PC-3 (cell line): Measurements from ENCODE around the gene DOCK4. TPM values are rescaled to one million over a fixed set of nuclear protein-coding genes. Genes with fewer than 3 reads are reported as not detected.
A peak's percentile ranks its signal among the peaks of the same experiment; 100 is the strongest.

Source experiments
- ATAC-seq: fragments of 200-7000 bp; cut with Tn5 transposase; 2 replicates; pipeline ENCODE4 v1.9.1; 2020; ENCODE audit warnings: mild to moderate bottlenecking, moderate library complexity
- BruUV-seq: library from RNA; stranded (reverse); fragments of 400-500 nt; replicated peaks from 2 replicates; lab custom pipeline; 2021; lab: Mats Ljungman, UMichigan
- CTCF ChIA-PET: fragments of 300-600 bp; sonication (Branson Sonifier 250); formaldehyde crosslinking; loops from one replicate; lab custom pipeline; 2022; ENCODE audit warnings: antibody characterized with exemption; lab: Charles Lee
- POLR2A ChIA-PET: fragments of 300-600 bp; sonication (Branson Sonifier 250); formaldehyde crosslinking; loops from one replicate; lab custom pipeline; 2022; ENCODE audit warnings: antibody characterized with exemption; ENCODE audit not compliant: unreplicated experiment; lab: Charles Lee
- DNase-seq: peaks from one replicate; pipeline ENCODE4 v3.0.0-alpha.2; 2015
- H2AFZ ChIP-seq: fragments of 300-600 bp; sonication (generic); 2 replicates; pipeline ENCODE4 v1.6.0; 2016; ENCODE audit warnings: antibody characterized with exemption, low read length
- H3F3A ChIP-seq: fragments of 300-600 bp; sonication (generic); one replicate; pipeline ENCODE4 v1.6.0; 2017; ENCODE audit warnings: antibody characterized with exemption, low read length, control low read depth, mild to moderate bottlenecking; ENCODE audit not compliant: unreplicated experiment
- H3K27ac ChIP-seq: fragments of 300-600 bp; sonication (generic); 2 replicates; pipeline ENCODE4 v1.5.1; 2016; ENCODE audit warnings: mild to moderate bottlenecking, low read length
- H3K27me3 ChIP-seq: fragments of 300-600 bp; sonication (generic); 2 replicates; pipeline ENCODE4 v1.6.1; 2016; ENCODE audit warnings: low read length, mixed read lengths
- H3K36me3 ChIP-seq: fragments of 300-600 bp; sonication (generic); 2 replicates; pipeline ENCODE4 v1.6.1; 2016; ENCODE audit warnings: low read depth, mixed run types, low read length, mixed read lengths
- H3K4me1 ChIP-seq: fragments of 300-600 bp; sonication (generic); 2 replicates; pipeline ENCODE4 v1.5.1; 2016; ENCODE audit warnings: low read length; ENCODE audit not compliant: insufficient read depth
- H3K4me2 ChIP-seq: fragments of 300-600 bp; sonication (generic); 2 replicates; pipeline ENCODE4 v1.6.0; 2016; ENCODE audit warnings: low read length
- H3K4me3 ChIP-seq: fragments of 300-600 bp; sonication (generic); 2 replicates; pipeline ENCODE4 v1.5.1; 2016; ENCODE audit warnings: mild to moderate bottlenecking, low read length, mixed read lengths
- H3K79me2 ChIP-seq: fragments of 300-600 bp; sonication (generic); 2 replicates; pipeline ENCODE4 v1.6.1; 2017; ENCODE audit warnings: low read length, mixed read lengths
- H3K9ac ChIP-seq: fragments of 300-600 bp; sonication (generic); 2 replicates; pipeline ENCODE4 v1.6.0; 2016; ENCODE audit warnings: mild to moderate bottlenecking, low read length
- H3K9me2 ChIP-seq: fragments of 300-600 bp; sonication (generic); replicated peaks from 2 replicates; pipeline ENCODE4 v1.6.1; 2016; ENCODE audit warnings: mixed run types, low read length, mixed read lengths
- H3K9me3 ChIP-seq: fragments of 300-600 bp; sonication (generic); 2 replicates; pipeline ENCODE4 v1.6.1; 2016; ENCODE audit warnings: low read length, mixed read lengths
- H4K20me1 ChIP-seq: fragments of 300-600 bp; sonication (generic); 2 replicates; pipeline ENCODE4 v1.6.1; 2016; ENCODE audit warnings: low read length, mixed read lengths
- CTCF ChIP-seq: fragments of 300-600 bp; sonication (generic); conservative IDR thresholded peaks from 2 replicates; pipeline ENCODE4 v1.5.1; 2017; ENCODE audit warnings: antibody characterized with exemption, low read depth, mild to moderate bottlenecking, low read length
- EZH2 ChIP-seq: fragments of 300-600 bp; sonication (generic); IDR thresholded peaks from one replicate; pipeline ENCODE4 v1.6.1; 2017; ENCODE audit warnings: antibody characterized with exemption, mild to moderate bottlenecking, low read length; ENCODE audit not compliant: unreplicated experiment
- EZH2phosphoT487 ChIP-seq: fragments of 300-600 bp; sonication (generic); IDR thresholded peaks from 2 replicates; pipeline ENCODE4 v1.6.1; 2018; ENCODE audit warnings: mild to moderate bottlenecking, antibody characterized with exemption, low read length, borderline replicate concordance
- intact Hi-C: fragments of 100-400 bp; cut with micrococcal nuclease; formaldehyde crosslinking; loops from 2 replicates; pipeline ENCODE4 v1.9.0; 2023
- total RNA-seq: library from RNA; depleted of rRNA; stranded (reverse); fragments of >200 nt; gene quantifications from 2 replicates; pipeline ENCODE4 v1.2.3, GENCODE V29; 2014

Gene DOCK4
- total RNA-seq, 1 experiment from 2014 or later, result 25.4 TPM

- Histone ChIP-seq H3F3A (no peaks in the 10 kb centered on the region), H3K9me3 (no peaks in the 10 kb centered on the region), H3K36me3 (no peaks in the 10 kb centered on the region; the same call in none of the 2 replicates), H3K27ac (no peak overlapping the region), H3K4me1 (peaks cover 14% of the 10 kb centered on the region), H2AFZ (no peak overlapping the region), H3K9me2 (no peaks in the 10 kb centered on the region), H3K9ac (no peak overlapping the region), H4K20me1 (no peaks in the 10 kb centered on the region), H3K4me2 (no peak overlapping the region), H3K4me3 (no peak overlapping the region), H3K79me2 (no peaks in the 10 kb centered on the region), H3K27me3 (no peaks in the 10 kb centered on the region)
- POLR2A ChIA-PET, result no interaction called here
- intact Hi-C loops, result no loop called here
- CTCF ChIA-PET, result no interaction called here
- TF ChIP-seq EZH2, result no peak
- no peak for TF ChIP-seq CTCF
- TF ChIP-seq EZH2phosphoT487, result no peak
- no peak for DNase-seq
- BruUV-seq, result no TSS peak
- ATAC-seq, result no peak
Observed at GRCh38 chr7:111787099-111787498, 419.1 kb downstream of the DOCK4 start.

GRCh38 chr7:111785076-111785475 is 421.1 kb downstream of the DOCK4 start:
- intact Hi-C loops, result no loop called here
- H3K36me3 ChIP-seq, result no peaks in the 10 kb centered on the region; the same call in none of the 2 replicates
- CTCF ChIA-PET, result no interaction called here

More at GRCh38 chr7:111785076-111785475, 421.1 kb downstream of the DOCK4 start:
- H3K9me3 ChIP-seq, result no peaks in the 10 kb centered on the region
- POLR2A ChIA-PET, result no interaction called here
- H3K4me1 ChIP-seq, result peaks cover 14% of the 10 kb centered on the region
- H3K27me3 ChIP-seq, result no peaks in the 10 kb centered on the region
- no peak overlapping the region for H2AFZ ChIP-seq
- no peak overlapping the region for H3K4me3 ChIP-seq
- H3K4me2 ChIP-seq, result 0 out of 2 replicates have a peak overlapping the region, but pooled peaks have one; percentile 5
- no peaks in the 10 kb centered on the region for H3K79me2 ChIP-seq
- no peak overlapping the region for H3K27ac ChIP-seq
- H3K9me2 ChIP-seq, result no peaks in the 10 kb centered on the region
- BruUV-seq, result no TSS peak
- no peaks in the 10 kb centered on the region for H4K20me1 ChIP-seq
- no peak for TF ChIP-seq EZH2
- no peak for TF ChIP-seq EZH2phosphoT487
- no peak for TF ChIP-seq CTCF
- ATAC-seq (peak; percentile 22; the same call in 1 of the 2 replicates), DNase-seq (peak; percentile 40)
- no peaks in the 10 kb centered on the region for H3F3A ChIP-seq
- H3K9ac ChIP-seq, result no peak overlapping the region
